ENCODE measurements around the gene ID1.

DNA sequence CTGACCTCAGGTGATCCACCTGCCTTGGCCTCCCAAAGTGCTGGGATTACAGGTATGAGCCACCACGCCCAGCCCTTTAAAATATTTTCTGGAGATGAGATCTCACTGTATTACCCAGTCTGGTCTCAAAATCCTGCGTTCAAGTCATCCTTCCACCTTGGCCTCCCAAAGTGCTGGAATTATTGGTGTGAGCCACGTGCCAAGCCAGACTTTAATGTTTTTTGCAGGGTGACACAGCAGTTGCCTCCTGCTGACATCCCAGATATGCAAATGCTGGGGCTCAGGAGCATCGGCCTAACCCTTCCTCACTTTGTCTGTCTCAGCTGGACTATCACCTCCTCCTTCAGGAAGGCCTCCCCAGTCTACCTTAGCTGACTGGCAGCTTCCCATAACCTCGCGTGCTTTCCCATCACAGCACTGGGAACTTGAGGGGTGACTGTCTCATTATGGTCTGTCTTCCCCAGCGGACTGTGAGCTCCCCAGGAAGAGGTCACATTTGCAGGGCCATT is 14.3 kb upstream of the ID1 start:
- TF ChIP-seq, protein P1, sequence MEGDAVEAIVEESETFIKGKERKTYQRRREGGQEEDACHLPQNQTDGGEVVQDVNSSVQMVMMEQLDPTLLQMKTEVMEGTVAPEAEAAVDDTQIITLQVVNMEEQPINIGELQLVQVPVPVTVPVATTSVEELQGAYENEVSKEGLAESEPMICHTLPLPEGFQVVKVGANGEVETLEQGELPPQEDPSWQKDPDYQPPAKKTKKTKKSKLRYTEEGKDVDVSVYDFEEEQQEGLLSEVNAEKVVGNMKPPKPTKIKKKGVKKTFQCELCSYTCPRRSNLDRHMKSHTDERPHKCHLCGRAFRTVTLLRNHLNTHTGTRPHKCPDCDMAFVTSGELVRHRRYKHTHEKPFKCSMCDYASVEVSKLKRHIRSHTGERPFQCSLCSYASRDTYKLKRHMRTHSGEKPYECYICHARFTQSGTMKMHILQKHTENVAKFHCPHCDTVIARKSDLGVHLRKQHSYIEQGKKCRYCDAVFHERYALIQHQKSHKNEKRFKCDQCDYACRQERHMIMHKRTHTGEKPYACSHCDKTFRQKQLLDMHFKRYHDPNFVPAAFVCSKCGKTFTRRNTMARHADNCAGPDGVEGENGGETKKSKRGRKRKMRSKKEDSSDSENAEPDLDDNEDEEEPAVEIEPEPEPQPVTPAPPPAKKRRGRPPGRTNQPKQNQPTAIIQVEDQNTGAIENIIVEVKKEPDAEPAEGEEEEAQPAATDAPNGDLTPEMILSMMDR (IDR thresholded peaks at IDR 0.05), result no peak
- TF ChIP-seq POLR2A (IDR thresholded peaks at IDR 0.05), result no peak
